GM19351 (cell line): Measurements from ENCODE around the gene SPDEF.

Experiments used
- ATAC-seq: cut with Tn5 transposase; IDR thresholded peaks from one replicate; pipeline ENCODE4 v1.9.1; 2021; ENCODE audit warnings: mild to moderate bottlenecking, moderate library complexity; ENCODE audit not compliant: unreplicated experiment

SPDEF gene

GRCh38 chr6:34530753-34531365 is 25.3 kb downstream of the SPDEF start:
- no peak for ATAC-seq

GRCh38 chr6:34529665-34530327 is 26.3 kb downstream of the SPDEF start:
- no peak for ATAC-seq

GRCh38 chr6:34528996-34529664 is 27.0 kb downstream of the SPDEF start:
- ATAC-seq, result no peak

GRCh38 chr6:34527751-34528670 is 28.1 kb downstream of the SPDEF start:
- no peak for ATAC-seq

- peak; percentile 90 for ATAC-seq
Measured at GRCh38 chr6:34526992-34527728, 29.0 kb downstream of the SPDEF start.

- no peak for ATAC-seq
Measured at GRCh38 chr6:34526241-34526972, 29.7 kb downstream of the SPDEF start.

GRCh38 chr6:34525431-34526175 is 30.5 kb downstream of the SPDEF start:
- no peak for ATAC-seq

GRCh38 chr6:34524971-34525370 is 31.2 kb downstream of the SPDEF start:
- ATAC-seq, result no peak

GRCh38 chr6:34524499-34524898 is 31.6 kb downstream of the SPDEF start:
- no peak for ATAC-seq

- ATAC-seq, result no peak
Measured at GRCh38 chr6:34523441-34524206, 32.5 kb downstream of the SPDEF start.

GRCh38 chr6:34522761-34523160 is 33.4 kb downstream of the SPDEF start:
- no peak for ATAC-seq

- no peak for ATAC-seq
Measured at GRCh38 chr6:34521463-34522285, 34.5 kb downstream of the SPDEF start.

- ATAC-seq, result no peak
Measured at GRCh38 chr6:34520645-34521462, 35.3 kb downstream of the SPDEF start.

GRCh38 chr6:34519971-34520644 is 36.0 kb downstream of the SPDEF start:
- no peak for ATAC-seq

GRCh38 chr6:34518669-34519365 is 37.3 kb downstream of the SPDEF start:
- ATAC-seq, result no peak

GRCh38 chr6:34517966-34518365 is 38.2 kb downstream of the SPDEF start:
- no peak for ATAC-seq
